Smooth muscle cell (in vitro differentiated cells): ENCODE data around the gene URB1. TPM values are rescaled to one million over a fixed set of nuclear protein-coding genes. Genes with fewer than 3 reads are reported as not detected.
A peak's percentile ranks its signal among the peaks of the same experiment; 100 is the strongest.

ENCODE experiments used
- DNase-seq: peaks from one replicate; lab custom pipeline; 2025; ENCODE audit not compliant: unreplicated experiment; lab: John Stamatoyannopoulos, UW
- H2AFZ ChIP-seq: fragments of 200-600 bp; sonication (generic); 2 replicates; pipeline ENCODE4 v1.6.0; 2016; ENCODE audit warnings: antibody characterized with exemption, low read depth, mild to moderate bottlenecking
- H3F3A ChIP-seq: fragments of 200-600 bp; sonication (generic); 2 replicates; pipeline ENCODE4 v1.6.0; 2017; ENCODE audit warnings: antibody characterized with exemption, low read depth
- H3K27ac ChIP-seq: fragments of 200-600 bp; sonication (generic); 2 replicates; pipeline ENCODE4 v1.5.1; 2016; ENCODE audit warnings: low read depth, mild to moderate bottlenecking
- H3K27me3 ChIP-seq: fragments of 200-600 bp; sonication (generic); 2 replicates; pipeline ENCODE4 v1.6.1; 2016; ENCODE audit warnings: low read depth, mild to moderate bottlenecking
- H3K36me3 ChIP-seq: fragments of 200-600 bp; sonication (generic); 2 replicates; pipeline ENCODE4 v1.5.1; 2016; ENCODE audit warnings: low read depth
- H3K4me1 ChIP-seq: fragments of 200-600 bp; sonication (generic); 2 replicates; pipeline ENCODE4 v1.5.1; 2016; ENCODE audit warnings: low read depth
- H3K4me2 ChIP-seq: fragments of 200-600 bp; sonication (generic); 2 replicates; pipeline ENCODE4 v1.6.0; 2016; ENCODE audit warnings: mild to moderate bottlenecking
- H3K4me3 ChIP-seq: fragments of 200-600 bp; sonication (generic); 2 replicates; pipeline ENCODE4 v1.5.1; 2016; ENCODE audit warnings: mild to moderate bottlenecking
- H3K79me2 ChIP-seq: fragments of 200-600 bp; sonication (generic); 2 replicates; pipeline ENCODE4 v1.6.0; 2016; ENCODE audit warnings: low read depth, mild to moderate bottlenecking
- H3K9ac ChIP-seq: fragments of 200-600 bp; sonication (generic); 2 replicates; pipeline ENCODE4 v1.6.0; 2016; ENCODE audit warnings: low read depth
- H3K9me3 ChIP-seq: fragments of 200-600 bp; sonication (generic); replicated peaks from 2 replicates; pipeline ENCODE4 v1.5.1; 2016; ENCODE audit warnings: low read depth
- H4K20me1 ChIP-seq: fragments of 200-600 bp; sonication (generic); 2 replicates; pipeline ENCODE4 v1.6.0; 2016; ENCODE audit warnings: low read depth
- WGBS: methylation state at CpG from one replicate; pipeline ENCODE4 v1.1.7; 2016; ENCODE audit warnings: low lambda C conversion rate; 5-methylcytosine and 5-hydroxymethylcytosine counted together
- polyA plus RNA-seq: library from polyadenylated mRNA; unstranded; fragments of >200 nt; fragmentation: Nextera tagmentation; extraction: Ambion mirVana; gene quantifications from 2 replicates; pipeline ENCODE4 v1.2.1, GENCODE V29; 2016
- total RNA-seq: library from RNA; depleted of rRNA; stranded (reverse); fragments of >200 nt; gene quantifications from 2 replicates; pipeline ENCODE4 v1.2.3, GENCODE V29; 2014
- TF ChIP-seq, protein P1 (sequence below): fragments of 200-600 bp; sonication (generic); IDR thresholded peaks from 2 replicates; pipeline ENCODE4 v1.5.1; 2017; ENCODE audit warnings: borderline replicate concordance, mild to moderate bottlenecking, antibody characterized with exemption; ENCODE audit not compliant: insufficient read depth, poor library complexity, severe bottlenecking

Gene URB1
- total and polyA plus RNA-seq, 2 experiments from 2014 or later = 2.8 to 6.2 TPM

- H3K4me1 ChIP-seq = no peaks in the 10 kb centered on the region
- no peak overlapping the region for H2AFZ ChIP-seq
- peaks cover 24% of the 10 kb centered on the region for H3K36me3 ChIP-seq
- H4K20me1 ChIP-seq = no peaks in the 10 kb centered on the region
- 96% methylated on average over 16 of the region's 16 CpGs for WGBS
- no peaks in the 10 kb centered on the region for H3K9me3 ChIP-seq
- no peaks in the 10 kb centered on the region for H3F3A ChIP-seq
- H3K27me3 ChIP-seq = no peaks in the 10 kb centered on the region
- H3K4me2 ChIP-seq = no peak overlapping the region
- no peaks in the 10 kb centered on the region for H3K79me2 ChIP-seq
- TF ChIP-seq, protein P1, sequence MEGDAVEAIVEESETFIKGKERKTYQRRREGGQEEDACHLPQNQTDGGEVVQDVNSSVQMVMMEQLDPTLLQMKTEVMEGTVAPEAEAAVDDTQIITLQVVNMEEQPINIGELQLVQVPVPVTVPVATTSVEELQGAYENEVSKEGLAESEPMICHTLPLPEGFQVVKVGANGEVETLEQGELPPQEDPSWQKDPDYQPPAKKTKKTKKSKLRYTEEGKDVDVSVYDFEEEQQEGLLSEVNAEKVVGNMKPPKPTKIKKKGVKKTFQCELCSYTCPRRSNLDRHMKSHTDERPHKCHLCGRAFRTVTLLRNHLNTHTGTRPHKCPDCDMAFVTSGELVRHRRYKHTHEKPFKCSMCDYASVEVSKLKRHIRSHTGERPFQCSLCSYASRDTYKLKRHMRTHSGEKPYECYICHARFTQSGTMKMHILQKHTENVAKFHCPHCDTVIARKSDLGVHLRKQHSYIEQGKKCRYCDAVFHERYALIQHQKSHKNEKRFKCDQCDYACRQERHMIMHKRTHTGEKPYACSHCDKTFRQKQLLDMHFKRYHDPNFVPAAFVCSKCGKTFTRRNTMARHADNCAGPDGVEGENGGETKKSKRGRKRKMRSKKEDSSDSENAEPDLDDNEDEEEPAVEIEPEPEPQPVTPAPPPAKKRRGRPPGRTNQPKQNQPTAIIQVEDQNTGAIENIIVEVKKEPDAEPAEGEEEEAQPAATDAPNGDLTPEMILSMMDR = no peak
- no peak overlapping the region for H3K9ac ChIP-seq
- H3K4me3 ChIP-seq = no peak overlapping the region
- no peak for DNase-seq
- no peak overlapping the region for H3K27ac ChIP-seq
These were observed 42.4 kb downstream of the URB1 start for GRCh38 chr21:32350211-32350980.

GRCh38 chr21:32349333-32349944 lies 43.4 kb downstream of the URB1 start:
- peaks cover 4% of the 10 kb centered on the region for H3K9me3 ChIP-seq
- H3K79me2 ChIP-seq = no peaks in the 10 kb centered on the region
- H2AFZ ChIP-seq = no peak overlapping the region
- no peaks in the 10 kb centered on the region for H3K4me1 ChIP-seq
- no peaks in the 10 kb centered on the region for H3F3A ChIP-seq
- no peaks in the 10 kb centered on the region for H3K27me3 ChIP-seq
- H3K4me3 ChIP-seq = no peak overlapping the region
- no peak for DNase-seq
- WGBS = 97% methylated on average over 16 of the region's 16 CpGs
- no peak overlapping the region for H3K27ac ChIP-seq
- TF ChIP-seq, protein P1 = no peak
- H3K9ac ChIP-seq = no peak overlapping the region
- H3K4me2 ChIP-seq = no peak overlapping the region
- H3K36me3 ChIP-seq = peaks cover 30% of the 10 kb centered on the region
- no peaks in the 10 kb centered on the region for H4K20me1 ChIP-seq

- Histone ChIP-seq H3K27ac (peak overlapping the region; percentile 56), H3F3A (no peaks in the 10 kb centered on the region), H3K4me3 (no peak overlapping the region), H3K4me1 (no peaks in the 10 kb centered on the region), H3K27me3 (no peaks in the 10 kb centered on the region), H3K9ac (no peak overlapping the region), H3K9me3 (peaks cover 11% of the 10 kb centered on the region), H2AFZ (no peak overlapping the region), H3K79me2 (no peaks in the 10 kb centered on the region), H3K36me3 (peaks cover 31% of the 10 kb centered on the region), H3K4me2 (no peak overlapping the region), H4K20me1 (no peaks in the 10 kb centered on the region)
- no peak for DNase-seq
- 90% methylated on average over 9 of the region's 9 CpGs for WGBS
- TF ChIP-seq, protein P1 = no peak
These were observed 44.0 kb downstream of the URB1 start for GRCh38 chr21:32348604-32349332.
